ENCODE measurements around the gene INPP4A.

The INPP4A gene

DNA sequence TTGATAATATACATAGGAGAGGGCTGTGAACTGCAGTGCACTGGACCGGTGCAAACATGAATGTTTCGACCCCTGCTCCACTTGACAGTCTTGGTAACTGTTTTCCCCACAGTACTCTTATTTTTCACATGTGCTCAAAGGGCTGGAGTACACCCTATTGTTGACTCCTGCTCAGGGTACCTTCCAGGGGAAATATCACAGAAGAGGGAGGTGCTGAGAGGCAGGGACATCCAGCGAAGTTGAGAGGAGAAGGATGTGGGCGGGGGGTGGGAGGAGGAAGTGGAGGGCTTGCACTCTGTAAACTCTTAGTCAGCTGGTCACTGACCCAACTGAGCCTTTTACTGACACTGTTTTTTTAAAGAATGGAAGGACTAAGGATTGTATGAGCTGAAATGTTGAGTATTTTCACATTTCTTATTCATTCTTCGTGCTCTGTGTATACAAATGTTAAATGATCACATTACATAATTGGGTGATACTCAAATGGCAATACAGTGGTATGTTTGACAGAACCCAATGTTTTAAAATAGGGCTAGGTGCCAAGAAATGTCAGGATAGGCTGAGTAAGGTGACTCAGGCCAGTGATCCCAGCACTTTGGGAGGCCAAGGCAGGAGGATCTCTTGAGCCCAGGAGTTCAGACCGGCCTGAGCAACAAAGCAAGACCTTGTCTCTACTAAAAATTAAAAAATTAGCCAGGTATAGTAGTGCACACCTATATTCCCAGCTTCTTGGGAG is 10.0 kb downstream of the INPP4A start:
- H3K4me2 ChIP-seq (ENCODE audit: insufficient read depth, low read length, poor library complexity, severe bottlenecking), result no peak overlapping the region
- no peaks in the 10 kb centered on the region for H3K9me3 ChIP-seq (replicated peaks in 1 of 2; ENCODE audit: control insufficient read depth in 2 of 2, insufficient read depth in 1 of 2, low read depth in 1 of 2, low read length in 2 of 2)
- DNase-seq (ENCODE audit: low spot score), result no peak
- no peak overlapping the region for H2AK5ac ChIP-seq (ENCODE audit: low read depth, low read length)
- no peak overlapping the region for H2BK15ac ChIP-seq (ENCODE audit: low read length)
- peaks cover 4 to 6% of the 10 kb centered on the region in 2 donors for H3K4me1 ChIP-seq (ENCODE audit: control insufficient read depth in 2 of 2, insufficient read depth in 1 of 2, low read depth in 1 of 2, low read length in 2 of 2)
- no peak overlapping the region for H2BK120ac ChIP-seq (ENCODE audit: low read depth, low read length)
- H2AFZ ChIP-seq (ENCODE audit: low read length), result no peak overlapping the region
- H4K91ac ChIP-seq (ENCODE audit: low read depth, low read length, poor library complexity), result no peak overlapping the region
- no peak overlapping the region for H3K23ac ChIP-seq (ENCODE audit: low read depth, low read length, poor library complexity)
- H4K8ac ChIP-seq (ENCODE audit: low read depth, low read length), result no peak overlapping the region
- H2BK5ac ChIP-seq (ENCODE audit: low read length), result no peak overlapping the region
- H3K36me3 ChIP-seq (replicated peaks in 1 of 2; ENCODE audit: control insufficient read depth in 2 of 2, insufficient read depth in 2 of 2, low read length in 2 of 2), result peaks cover 0 to 21% of the 10 kb centered on the region in 2 donors
- H3K14ac ChIP-seq (ENCODE audit: low read length), result no peak overlapping the region
- no peak overlapping the region for H3K27ac ChIP-seq (replicated peaks; ENCODE audit: low read length)
- no peak overlapping the region for H3K9ac ChIP-seq (ENCODE audit: low read depth, low read length, poor library complexity)
- WGBS, 2 donors (ENCODE audit: extremely low coverage in 2 of 2, insufficient read length in 2 of 2, insufficient replicate concordance in 1 of 2), result no CpG with 5 or more reads among the region's 6 CpGs
- H2BK12ac ChIP-seq (ENCODE audit: low read length), result no peak overlapping the region
- peaks cover 5% of the 10 kb centered on the region for H3K79me1 ChIP-seq (ENCODE audit: low read depth, low read length)
- H3K18ac ChIP-seq (ENCODE audit: low read length), result no peak overlapping the region
- H3K27me3 ChIP-seq (ENCODE audit: control insufficient read depth in 3 of 3, insufficient read depth in 3 of 3, low read depth in 1 of 3, low read length in 3 of 3), result peaks cover 0 to 2% (median 0%) of the 10 kb centered on the region in 3 experiments
- no peak overlapping the region for H3K4me3 ChIP-seq (ENCODE audit: low read length in 2 of 2)
- H3K4ac ChIP-seq (ENCODE audit: low read length), result no peak overlapping the region

DNA sequence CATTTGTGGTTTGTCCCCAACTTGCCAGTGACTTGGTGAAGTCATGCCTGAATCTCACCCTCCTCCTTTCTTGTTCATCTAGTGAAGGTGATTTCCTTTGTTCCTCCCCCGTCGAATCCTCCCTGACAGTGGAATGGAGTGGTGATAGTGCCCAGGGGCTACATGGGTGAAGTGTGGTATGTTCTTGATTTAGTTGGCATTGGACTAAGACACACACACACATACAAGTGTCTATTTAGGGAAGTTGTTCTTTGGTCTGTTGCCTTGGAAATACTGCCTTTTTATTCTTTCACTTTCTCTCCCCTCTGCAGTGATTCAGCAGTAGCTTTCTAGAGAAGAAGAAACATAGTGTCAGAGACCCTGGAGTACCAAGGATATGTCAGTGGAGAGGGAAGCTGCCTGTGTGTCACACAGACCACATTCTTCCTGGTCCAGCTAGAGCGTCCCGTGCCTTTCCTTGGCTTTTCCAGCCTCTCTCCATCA is 10.9 kb downstream of the INPP4A start:
- no peak for DNase-seq (ENCODE audit: low spot score)
- no peak overlapping the region for H3K23ac ChIP-seq (ENCODE audit: low read depth, low read length, poor library complexity)
- H3K4ac ChIP-seq (ENCODE audit: low read length), result no peak overlapping the region
- no peak overlapping the region for H3K4me3 ChIP-seq (ENCODE audit: low read length in 2 of 2)
- no peak overlapping the region for H3K9ac ChIP-seq (ENCODE audit: low read depth, low read length, poor library complexity)
- H3K9me3 ChIP-seq (replicated peaks in 1 of 2; ENCODE audit: control insufficient read depth in 2 of 2, insufficient read depth in 1 of 2, low read depth in 1 of 2, low read length in 2 of 2), result no peaks in the 10 kb centered on the region
- peaks cover 5% of the 10 kb centered on the region for H3K79me1 ChIP-seq (ENCODE audit: low read depth, low read length)
- H4K91ac ChIP-seq (ENCODE audit: low read depth, low read length, poor library complexity), result no peak overlapping the region
- no peak overlapping the region for H2BK12ac ChIP-seq (ENCODE audit: low read length)
- H3K18ac ChIP-seq (ENCODE audit: low read length), result no peak overlapping the region
- WGBS, 2 donors (ENCODE audit: extremely low coverage in 2 of 2, insufficient read length in 2 of 2, insufficient replicate concordance in 1 of 2), result no CpG with 5 or more reads among the region's 4 CpGs
- no peak overlapping the region for H3K27ac ChIP-seq (replicated peaks; ENCODE audit: low read length)
- no peak overlapping the region for H2BK5ac ChIP-seq (ENCODE audit: low read length)
- no peak overlapping the region for H4K8ac ChIP-seq (ENCODE audit: low read depth, low read length)
- H2BK15ac ChIP-seq (ENCODE audit: low read length), result no peak overlapping the region
- no peak overlapping the region for H3K14ac ChIP-seq (ENCODE audit: low read length)
- no peak overlapping the region for H2BK120ac ChIP-seq (ENCODE audit: low read depth, low read length)
- H3K4me1 ChIP-seq (ENCODE audit: control insufficient read depth in 2 of 2, insufficient read depth in 1 of 2, low read depth in 1 of 2, low read length in 2 of 2), result peaks cover 4 to 6% of the 10 kb centered on the region in 2 donors
- no peak overlapping the region for H2AFZ ChIP-seq (ENCODE audit: low read length)
- peaks cover 0 to 21% of the 10 kb centered on the region in 2 donors for H3K36me3 ChIP-seq (replicated peaks in 1 of 2; ENCODE audit: control insufficient read depth in 2 of 2, insufficient read depth in 2 of 2, low read length in 2 of 2)
- H3K27me3 ChIP-seq (ENCODE audit: control insufficient read depth in 3 of 3, insufficient read depth in 3 of 3, low read depth in 1 of 3, low read length in 3 of 3), result peaks cover 0 to 2% (median 0%) of the 10 kb centered on the region in 3 experiments
- no peak overlapping the region for H3K4me2 ChIP-seq (ENCODE audit: insufficient read depth, low read length, poor library complexity, severe bottlenecking)
- H2AK5ac ChIP-seq (ENCODE audit: low read depth, low read length), result no peak overlapping the region

DNA sequence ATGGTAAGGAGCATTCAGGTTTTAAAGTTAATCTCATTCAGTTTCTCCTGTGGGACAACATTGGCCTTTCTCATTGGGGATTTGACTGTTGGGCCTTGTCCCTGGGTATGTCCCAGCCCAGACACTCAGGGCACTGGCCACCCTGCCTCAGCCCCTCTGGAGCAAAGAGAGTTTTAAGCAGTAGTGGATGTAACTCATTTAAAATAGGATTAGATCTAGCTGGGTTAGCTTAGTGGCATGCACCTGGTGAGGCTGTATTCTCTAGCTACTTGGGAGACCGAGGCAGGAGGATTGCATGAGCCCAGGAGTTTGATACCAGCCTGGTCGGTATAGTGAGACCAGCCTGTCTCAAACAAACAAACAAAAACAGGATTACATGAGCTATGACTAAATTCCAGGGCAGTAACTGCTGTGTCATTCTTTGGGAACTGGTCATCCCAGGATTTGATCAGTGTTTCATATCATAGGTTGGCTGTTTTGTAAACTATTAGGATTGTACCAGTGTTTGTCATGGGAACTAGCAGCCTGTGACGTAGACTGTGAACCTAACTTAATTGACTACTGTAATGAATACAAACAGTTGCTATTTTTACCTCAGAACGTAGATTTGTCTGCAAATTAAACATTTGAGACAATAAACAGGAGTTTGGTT is 12.5 kb downstream of the INPP4A start:
- Histone ChIP-seq H3K4me1 (ENCODE audit: control insufficient read depth in 2 of 2, insufficient read depth in 1 of 2, low read depth in 1 of 2, low read length in 2 of 2) (peaks cover 4 to 6% of the 10 kb centered on the region in 2 donors), H2AFZ (ENCODE audit: low read length) (no peak overlapping the region), H3K27me3 (ENCODE audit: control insufficient read depth in 3 of 3, insufficient read depth in 3 of 3, low read depth in 1 of 3, low read length in 3 of 3) (peaks cover 0 to 2% (median 0%) of the 10 kb centered on the region in 3 experiments), H3K4ac (ENCODE audit: low read length) (no peak overlapping the region), H3K14ac (ENCODE audit: low read length) (no peak overlapping the region), H2BK5ac (ENCODE audit: low read length) (no peak overlapping the region), H2BK12ac (ENCODE audit: low read length) (no peak overlapping the region), H3K36me3 (replicated peaks in 1 of 2; ENCODE audit: control insufficient read depth in 2 of 2, insufficient read depth in 2 of 2, low read length in 2 of 2) (peaks cover 2 to 21% of the 10 kb centered on the region in 2 donors), H2BK15ac (ENCODE audit: low read length) (no peak overlapping the region), H3K79me1 (ENCODE audit: low read depth, low read length) (peaks cover 9% of the 10 kb centered on the region), H3K23ac (ENCODE audit: low read depth, low read length, poor library complexity) (no peak overlapping the region), H3K27ac (replicated peaks; ENCODE audit: low read length) (no peak overlapping the region), H3K4me3 (ENCODE audit: low read length in 2 of 2) (no peak overlapping the region), H4K8ac (ENCODE audit: low read depth, low read length) (no peak overlapping the region), H4K91ac (ENCODE audit: low read depth, low read length, poor library complexity) (no peak overlapping the region), H2BK120ac (ENCODE audit: low read depth, low read length) (no peak overlapping the region), H2AK5ac (ENCODE audit: low read depth, low read length) (no peak overlapping the region), H3K4me2 (ENCODE audit: insufficient read depth, low read length, poor library complexity, severe bottlenecking) (no peak overlapping the region), H3K9ac (ENCODE audit: low read depth, low read length, poor library complexity) (no peak overlapping the region), H3K18ac (ENCODE audit: low read length) (no peak overlapping the region), H3K9me3 (replicated peaks in 1 of 2; ENCODE audit: control insufficient read depth in 2 of 2, insufficient read depth in 1 of 2, low read depth in 1 of 2, low read length in 2 of 2) (no peaks in the 10 kb centered on the region)
- no peak for DNase-seq (ENCODE audit: low spot score)
- no CpG with 5 or more reads among the region's 4 CpGs for WGBS, 2 donors (ENCODE audit: extremely low coverage in 2 of 2, insufficient read length in 2 of 2, insufficient replicate concordance in 1 of 2)

DNA sequence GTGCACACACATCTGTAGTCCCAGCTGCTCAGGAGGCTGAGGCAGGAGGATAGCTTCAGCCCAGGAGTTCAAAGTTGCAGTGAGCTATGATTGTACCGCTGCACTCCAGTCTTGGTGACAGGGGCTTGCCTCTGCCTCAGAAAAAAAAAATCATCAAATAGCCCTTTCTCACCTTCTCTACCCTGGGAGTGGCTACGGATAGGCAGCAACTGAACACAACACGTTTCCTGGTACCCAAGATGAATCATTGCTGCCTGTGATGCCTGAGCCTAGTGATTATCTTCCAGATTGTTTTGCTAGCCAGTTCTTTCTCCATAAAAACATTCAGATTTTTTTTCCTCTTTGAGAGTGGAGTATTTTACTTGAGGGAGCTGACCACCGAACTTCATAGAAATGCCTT is 13.5 kb downstream of the INPP4A start:
- no CpG with 5 or more reads among the region's 4 CpGs for WGBS, 2 donors (ENCODE audit: extremely low coverage in 2 of 2, insufficient read length in 2 of 2, insufficient replicate concordance in 1 of 2)
- H3K18ac ChIP-seq (ENCODE audit: low read length), result no peak overlapping the region
- no peak overlapping the region for H4K91ac ChIP-seq (ENCODE audit: low read depth, low read length, poor library complexity)
- no peaks in the 10 kb centered on the region for H3K9me3 ChIP-seq (replicated peaks in 1 of 2; ENCODE audit: control insufficient read depth in 2 of 2, insufficient read depth in 1 of 2, low read depth in 1 of 2, low read length in 2 of 2)
- no peak overlapping the region for H2BK5ac ChIP-seq (ENCODE audit: low read length)
- no peak overlapping the region for H2BK120ac ChIP-seq (ENCODE audit: low read depth, low read length)
- no peak overlapping the region for H3K4ac ChIP-seq (ENCODE audit: low read length)
- peaks cover 9% of the 10 kb centered on the region for H3K79me1 ChIP-seq (ENCODE audit: low read depth, low read length)
- H4K8ac ChIP-seq (ENCODE audit: low read depth, low read length), result no peak overlapping the region
- no peak overlapping the region for H2AK5ac ChIP-seq (ENCODE audit: low read depth, low read length)
- H2BK15ac ChIP-seq (ENCODE audit: low read length), result no peak overlapping the region
- peaks cover 2 to 21% of the 10 kb centered on the region in 2 donors for H3K36me3 ChIP-seq (replicated peaks in 1 of 2; ENCODE audit: control insufficient read depth in 2 of 2, insufficient read depth in 2 of 2, low read length in 2 of 2)
- no peaks in the 10 kb centered on the region for H3K27me3 ChIP-seq (ENCODE audit: control insufficient read depth in 3 of 3, insufficient read depth in 3 of 3, low read depth in 1 of 3, low read length in 3 of 3)
- H3K9ac ChIP-seq (ENCODE audit: low read depth, low read length, poor library complexity), result no peak overlapping the region
- no peak overlapping the region for H3K27ac ChIP-seq (replicated peaks; ENCODE audit: low read length)
- no peak overlapping the region for H3K4me2 ChIP-seq (ENCODE audit: insufficient read depth, low read length, poor library complexity, severe bottlenecking)
- no peak overlapping the region for H2AFZ ChIP-seq (ENCODE audit: low read length)
- no peak overlapping the region for H3K23ac ChIP-seq (ENCODE audit: low read depth, low read length, poor library complexity)
- H2BK12ac ChIP-seq (ENCODE audit: low read length), result no peak overlapping the region
- peaks cover 4 to 6% of the 10 kb centered on the region in 2 donors for H3K4me1 ChIP-seq (ENCODE audit: control insufficient read depth in 2 of 2, insufficient read depth in 1 of 2, low read depth in 1 of 2, low read length in 2 of 2)
- no peak overlapping the region for H3K14ac ChIP-seq (ENCODE audit: low read length)
- no peak overlapping the region for H3K4me3 ChIP-seq (ENCODE audit: low read length in 2 of 2)
- DNase-seq (ENCODE audit: low spot score), result no peak
